ENCODE data around the gene ATXN1.

DNA sequence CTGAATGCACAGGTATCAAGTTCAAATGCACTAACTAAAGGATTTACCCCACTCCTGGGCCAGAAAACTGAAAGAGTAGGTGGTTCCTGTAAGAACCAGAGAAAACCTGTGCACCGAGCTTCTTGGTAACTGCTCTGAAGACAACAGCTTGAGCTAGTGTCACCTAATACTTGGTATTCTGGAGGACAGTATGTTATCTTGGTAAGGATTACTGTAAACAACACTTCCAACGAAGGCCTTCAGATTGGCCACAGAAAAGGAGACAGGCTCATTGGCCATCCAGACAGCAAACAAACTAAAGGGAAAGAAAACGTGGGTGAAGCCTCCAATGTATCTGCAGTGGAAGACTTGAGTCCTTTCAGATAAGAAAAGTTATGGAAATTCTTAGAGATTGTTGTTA is 461.4 kb downstream of the ATXN1 start:
- TF ChIP-seq POLR2A (IDR thresholded peaks at IDR 0.05; ENCODE audit: low read length) (no peak), GATA1 (IDR thresholded peaks at IDR 0.05; ENCODE audit: low read depth, low read length) (no peak)
